ENCODE results near the gene OTOP1.

DNA sequence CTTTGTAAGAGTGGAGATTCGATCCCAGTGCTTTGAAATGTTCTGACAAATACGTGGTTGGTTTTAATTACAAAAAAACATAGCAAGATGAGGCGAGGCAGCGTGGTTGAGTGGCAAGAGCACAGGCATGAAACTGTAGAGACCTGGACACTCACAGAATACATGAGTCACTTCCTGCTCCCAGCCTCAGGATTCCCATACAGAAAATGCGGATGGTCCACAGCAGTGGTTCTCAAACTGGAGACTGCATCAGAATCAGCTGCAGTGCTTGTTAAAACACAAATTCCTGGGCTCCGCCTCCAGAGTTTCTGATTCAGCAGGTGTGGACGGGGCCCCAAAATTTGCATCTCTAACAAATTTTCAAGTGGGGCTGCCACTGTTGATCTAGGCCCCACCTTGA lies 10.1 kb downstream of the OTOP1 start:
- TF ChIP-seq, protein P1, sequence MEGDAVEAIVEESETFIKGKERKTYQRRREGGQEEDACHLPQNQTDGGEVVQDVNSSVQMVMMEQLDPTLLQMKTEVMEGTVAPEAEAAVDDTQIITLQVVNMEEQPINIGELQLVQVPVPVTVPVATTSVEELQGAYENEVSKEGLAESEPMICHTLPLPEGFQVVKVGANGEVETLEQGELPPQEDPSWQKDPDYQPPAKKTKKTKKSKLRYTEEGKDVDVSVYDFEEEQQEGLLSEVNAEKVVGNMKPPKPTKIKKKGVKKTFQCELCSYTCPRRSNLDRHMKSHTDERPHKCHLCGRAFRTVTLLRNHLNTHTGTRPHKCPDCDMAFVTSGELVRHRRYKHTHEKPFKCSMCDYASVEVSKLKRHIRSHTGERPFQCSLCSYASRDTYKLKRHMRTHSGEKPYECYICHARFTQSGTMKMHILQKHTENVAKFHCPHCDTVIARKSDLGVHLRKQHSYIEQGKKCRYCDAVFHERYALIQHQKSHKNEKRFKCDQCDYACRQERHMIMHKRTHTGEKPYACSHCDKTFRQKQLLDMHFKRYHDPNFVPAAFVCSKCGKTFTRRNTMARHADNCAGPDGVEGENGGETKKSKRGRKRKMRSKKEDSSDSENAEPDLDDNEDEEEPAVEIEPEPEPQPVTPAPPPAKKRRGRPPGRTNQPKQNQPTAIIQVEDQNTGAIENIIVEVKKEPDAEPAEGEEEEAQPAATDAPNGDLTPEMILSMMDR (IDR thresholded peaks at IDR 0.05; ENCODE audit: low read depth, low read length) = no peak
- no peak for TF ChIP-seq EZH2phosphoT487 (IDR thresholded peaks at IDR 0.05; ENCODE audit: low read depth)

Measured in OCI-LY3 (cell line).